Endothelial cell of umbilical vein (primary cell): ENCODE results near the gene SRBD1. TPM values are rescaled to one million over a fixed set of nuclear protein-coding genes. Genes with fewer than 3 reads are reported as not detected.
A peak's percentile ranks its signal among the peaks of the same experiment; 100 is the strongest.

Source experiments
- BruUV-seq: library from RNA; stranded (reverse); fragments of 400-500 nt; replicated peaks from 2 replicates; lab custom pipeline; 2021; lab: Mats Ljungman, UMichigan
- CTCF ChIA-PET: fragments of 300-600, 350-600 bp; sonication (Branson Sonifier 250); formaldehyde crosslinking; loops from one replicate; lab custom pipeline; 2021; ENCODE audit warnings: antibody characterized with exemption, inconsistent platforms; lab: Charles Lee
- POLR2A ChIA-PET: fragments of 300-600, 350-600 bp; sonication (Branson Sonifier 250); formaldehyde crosslinking; loops from one replicate; lab custom pipeline; 2021; ENCODE audit warnings: antibody characterized with exemption, inconsistent platforms; lab: Charles Lee
- DNase-seq: peaks from one replicate; pipeline ENCODE4 v3.0.0-alpha.2; 2011; ENCODE audit warnings: low read depth, low spot score
- FAIRE-seq: peaks from 2 replicates; lab custom pipeline; 2011; peaks lifted over from hg19 to GRCh38; lab: Jason Lieb, UNC
- H2AFZ ChIP-seq: 2 replicates; pipeline ENCODE4 v1.6.0; 2012; ENCODE audit warnings: low read depth, low read length, control low read depth, inconsistent platforms
- H3K27ac ChIP-seq: 2 replicates; pipeline ENCODE4 v1.5.1; 2011; ENCODE audit warnings: low read depth, mild to moderate bottlenecking, control low read depth, low read length, moderate library complexity; ENCODE audit not compliant: insufficient read depth
- H3K27me3 ChIP-seq, 2 experiments: 2 replicates each; pipeline versions ENCODE4 v1.6.0 to v1.6.1; 2011; ENCODE audit warnings: low read length in 2 of 2, mixed read lengths in 1 of 2; ENCODE audit not compliant: control insufficient read depth in 2 of 2, insufficient read depth in 2 of 2
- H3K36me3 ChIP-seq, 2 experiments: 2 replicates in 1 of 2; 3 replicates in 1 of 2; pipeline ENCODE4 v1.5.1; 2011; ENCODE audit warnings: low read length in 2 of 2, mild to moderate bottlenecking in 1 of 2, moderate library complexity in 1 of 2; ENCODE audit not compliant: control insufficient read depth in 2 of 2, insufficient read depth in 2 of 2; ENCODE audit errors: extremely low read depth in 1 of 2
- H3K4me1 ChIP-seq: 3 replicates; pipeline ENCODE4 v1.5.1; 2011; ENCODE audit warnings: mild to moderate bottlenecking, low read length; ENCODE audit not compliant: control insufficient read depth, insufficient read depth; ENCODE audit errors: extremely low read depth
- H3K4me2 ChIP-seq: 2 replicates; pipeline ENCODE4 v1.6.1; 2011; ENCODE audit warnings: low read length, control low read depth, mixed read lengths; ENCODE audit not compliant: insufficient read depth
- H3K4me3 ChIP-seq, 3 experiments: fragments of 200-600 bp in 1 of 3; sonication (generic), shearing (Covaris generic) in 1 of 3; replicated peaks in 1 of 3; 2 replicates each; pipeline ENCODE4 v1.5.1; 2011 to 2016; ENCODE audit warnings: control low read depth in 3 of 3, low read length in 3 of 3, mild to moderate bottlenecking in 2 of 3, inconsistent platforms in 1 of 3, low read depth in 1 of 3, moderate library complexity in 1 of 3; ENCODE audit not compliant: insufficient read depth in 1 of 3
- H3K79me2 ChIP-seq: 2 replicates; pipeline ENCODE4 v1.6.0; 2012; ENCODE audit warnings: low read length, inconsistent platforms; ENCODE audit not compliant: control insufficient read depth, insufficient read depth
- H3K9ac ChIP-seq: replicated peaks from 2 replicates; pipeline ENCODE3; 2011; ENCODE audit warnings: low read length, control low read depth; ENCODE audit not compliant: insufficient read depth; ENCODE audit errors: extremely low read depth
- H3K9me1 ChIP-seq: replicated peaks from 3 replicates; pipeline ENCODE4 v1.6.0; 2011; ENCODE audit warnings: mild to moderate bottlenecking, low read length; ENCODE audit not compliant: control insufficient read depth, insufficient read depth; ENCODE audit errors: extremely low read depth
- H3K9me3 ChIP-seq: replicated peaks from 2 replicates; pipeline ENCODE4 v1.5.1; 2012; ENCODE audit warnings: low read length, inconsistent platforms; ENCODE audit not compliant: control insufficient read depth, insufficient read depth
- H4K20me1 ChIP-seq: replicated peaks from 2 replicates; pipeline ENCODE3; 2011; ENCODE audit warnings: mild to moderate bottlenecking, low read length; ENCODE audit not compliant: control insufficient read depth, insufficient read depth; ENCODE audit errors: extremely low read depth
- CTCF ChIP-seq, 2 donors: IDR thresholded peaks; 1 replicate in 1 of 2; 2 replicates in 1 of 2; pipeline ENCODE4 v1.5.1; 2011; ENCODE audit warnings: low read length in 2 of 2, mild to moderate bottlenecking in 2 of 2, moderate library complexity in 2 of 2, control low read depth in 1 of 2, inconsistent platforms in 1 of 2, low read depth in 1 of 2; ENCODE audit not compliant: insufficient read depth in 1 of 2; ENCODE audit errors: extremely low read depth in 1 of 2
- EZH2 ChIP-seq: IDR thresholded peaks from 2 replicates; pipeline ENCODE4 v1.6.1; 2012; ENCODE audit warnings: borderline replicate concordance, low read depth, mild to moderate bottlenecking, moderate library complexity, low read length, inconsistent platforms; ENCODE audit not compliant: severe bottlenecking
- FOS ChIP-seq: IDR thresholded peaks from 2 replicates; pipeline ENCODE4 v1.6.1; 2011; ENCODE audit warnings: mild to moderate bottlenecking, low read length, moderate library complexity, borderline replicate concordance; ENCODE audit not compliant: insufficient read depth
- GATA2 ChIP-seq: IDR thresholded peaks from 2 replicates; pipeline ENCODE4 v1.7.0; 2011; ENCODE audit warnings: low read depth, mild to moderate bottlenecking, moderate library complexity, mixed read lengths, low read length; ENCODE audit not compliant: insufficient read length, insufficient read depth
- JUN ChIP-seq: IDR thresholded peaks from 2 replicates; pipeline ENCODE4 v1.6.1; 2011; ENCODE audit warnings: borderline replicate concordance, low read depth; ENCODE audit not compliant: insufficient read length, insufficient read depth
- MAX ChIP-seq: IDR thresholded peaks from 2 replicates; pipeline ENCODE4 v1.6.1; 2011; ENCODE audit not compliant: insufficient read depth, insufficient read length
- MYC ChIP-seq: IDR thresholded peaks from one replicate; pipeline ENCODE4 v1.6.1; 2011; ENCODE audit warnings: mild to moderate bottlenecking, low read depth, low read length
- POLR2A ChIP-seq: IDR thresholded peaks from 2 replicates; pipeline ENCODE4 v1.6.1; 2012; ENCODE audit warnings: low read depth, mild to moderate bottlenecking, control low read depth, low read length
- POLR2AphosphoS5 ChIP-seq: IDR thresholded peaks from 2 replicates; pipeline ENCODE4 v1.6.1; 2012; ENCODE audit warnings: low read depth, mild to moderate bottlenecking, control low read depth, low read length, moderate library complexity; ENCODE audit not compliant: insufficient read depth
- dilution Hi-C: fragments of 300-500 bp; cut with MboI; formaldehyde crosslinking; loops from one replicate; pipeline ENCODE4 v1.15.0; 2019; ENCODE audit warnings: low sequenced_read_pairs; ENCODE audit not compliant: extremely low pct_ligation_motif_present
- intact Hi-C: fragments of 100-400 bp; cut with micrococcal nuclease; formaldehyde crosslinking; loops from one replicate; pipeline ENCODE4 v1.10.0; 2022
- polyA plus RNA-seq, 4 experiments: library from polyadenylated mRNA; depleted of rRNA in 3 of 4; stranded (reverse) in 3 of 4; unstranded in 1 of 4; fragments of >200 nt; gene quantifications; 2 replicates each; pipeline versions ENCODE4 v1.2.1 to v1.2.3, GENCODE V29; 2011 to 2012; ENCODE audit warnings: missing spikeins in 1 of 4
- total RNA-seq: library from RNA; stranded (reverse); gene quantifications from 2 replicates; pipeline ENCODE4 v1.2.3, GENCODE V29; 2021

Gene SRBD1
- total and polyA plus RNA-seq, 2 donors (not counting 3 experiments of a cell fraction or from before 2014, with no cell fraction given), result 3.7 to 12.5 TPM

DNA sequence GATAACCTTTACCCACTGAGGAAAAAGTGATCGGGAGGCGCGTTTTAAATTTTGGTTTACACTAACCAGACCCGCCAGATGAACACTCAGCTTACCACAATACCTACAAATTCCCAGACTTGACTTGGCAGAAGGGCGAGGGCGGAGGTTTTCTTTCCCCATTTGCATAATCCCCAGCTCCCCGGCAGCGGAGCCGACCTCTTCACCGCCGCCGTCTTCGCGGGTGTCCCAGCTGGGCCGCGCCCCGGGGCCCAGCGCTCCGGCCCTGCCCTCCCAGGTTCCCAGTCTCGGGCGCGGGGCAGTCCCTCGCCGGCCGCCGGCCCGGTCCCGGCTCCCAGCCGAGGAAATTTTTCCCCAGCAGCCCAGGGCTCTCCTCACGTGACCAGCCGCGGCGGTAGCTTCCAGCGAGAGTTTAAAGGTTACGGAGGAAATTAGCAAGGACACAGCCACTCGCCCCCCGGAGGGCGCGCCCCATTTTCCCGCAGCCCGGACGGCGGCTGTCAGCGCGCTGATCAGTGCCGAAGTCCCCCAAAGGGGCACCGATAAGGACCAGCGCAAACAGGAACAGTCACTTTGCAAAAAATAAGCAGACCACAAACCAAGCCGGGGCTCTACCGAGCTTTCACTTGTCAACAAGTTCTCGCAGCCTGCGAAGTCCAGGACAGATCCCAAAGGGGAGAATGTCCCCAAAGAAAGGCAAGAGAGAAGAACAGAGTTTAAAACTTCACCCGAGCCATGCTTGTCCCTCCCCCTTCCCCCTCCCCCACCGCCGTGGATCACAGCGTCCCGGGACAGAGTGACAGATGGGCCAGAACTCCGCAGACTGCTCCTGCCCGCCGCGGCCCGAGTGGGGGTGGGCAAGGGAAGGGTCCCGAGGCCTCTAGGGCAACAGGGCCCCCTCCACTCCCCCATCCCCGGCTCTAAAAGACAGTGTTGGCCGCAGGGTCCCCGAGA is 39.1 kb upstream of the SRBD1 start:
- TSS peak; percentile 39 for BruUV-seq
- peak overlapping the region; percentile 92 for H2AFZ ChIP-seq
- DNase-seq, result peak; percentile 68

More for the DNA sequence above, 39.1 kb upstream of the SRBD1 start:
- no peaks in the 10 kb centered on the region for H3K9me1 ChIP-seq
- intact Hi-C loops (loop anchor here (2.0 kb wide), 1 partner anchor 811 kb away; no protein-coding TSS in a partner anchor), dilution Hi-C loops (no loop called here)
- no peaks in the 10 kb centered on the region for H3K27me3 ChIP-seq
- H3K4me2 ChIP-seq, result peak overlapping the region; percentile 91
- H3K36me3 ChIP-seq, result no peaks in the 10 kb centered on the region
- TF ChIP-seq CTCF (IDR thresholded peaks at IDR 0.05; ENCODE audit: extremely low read depth in 1 of 2, insufficient read depth in 1 of 2, low read depth in 1 of 2, low read length in 2 of 2) (no peak), POLR2A (no peak), GATA2 (no peak), POLR2AphosphoS5 (no peak), MYC (no peak), MAX (peak; percentile 83), EZH2 (no peak), FOS (no peak), JUN (no peak)
- H3K4me3 ChIP-seq, result peak overlapping the region; percentile 81 to 98 (median 88)
- ChIA-PET POLR2A (interaction anchor here (0.7 to 1.3 kb wide), 3 partner anchors 19 to 294 kb away, joined by 3 read pairs; no protein-coding TSS in a partner anchor), CTCF (interaction anchor here (0.5 to 5.9 kb wide), 25 partner anchors 11 to 429 kb away, joined by 3 to 66 read pairs (median 4); partner anchors contain the start of gene SRBD1)
- peak overlapping the region; percentile 76 for H3K27ac ChIP-seq
- no peaks in the 10 kb centered on the region for H4K20me1 ChIP-seq
- H3K9ac ChIP-seq, result peak overlapping the region; percentile 86
- no peaks in the 10 kb centered on the region for H3K9me3 ChIP-seq
- peak; percentile 82 for FAIRE-seq
- H3K4me1 ChIP-seq, result peaks cover 16% of the 10 kb centered on the region
- H3K79me2 ChIP-seq, result peaks cover 6% of the 10 kb centered on the region
